GM19240 (cell line): ENCODE results near the gene GOLGA8S.
"Not testable (repeated sequence)": the region's sequence is repeated elsewhere in the genome, so short reads cannot be mapped to it uniquely, and the experiment has no call there.

ENCODE experiments used
- DNase-seq: peaks from one replicate; pipeline ENCODE4 v3.0.0; 2011; ENCODE audit warnings: low spot score; ENCODE audit not compliant: insufficient read length

GOLGA8S gene

DNA sequence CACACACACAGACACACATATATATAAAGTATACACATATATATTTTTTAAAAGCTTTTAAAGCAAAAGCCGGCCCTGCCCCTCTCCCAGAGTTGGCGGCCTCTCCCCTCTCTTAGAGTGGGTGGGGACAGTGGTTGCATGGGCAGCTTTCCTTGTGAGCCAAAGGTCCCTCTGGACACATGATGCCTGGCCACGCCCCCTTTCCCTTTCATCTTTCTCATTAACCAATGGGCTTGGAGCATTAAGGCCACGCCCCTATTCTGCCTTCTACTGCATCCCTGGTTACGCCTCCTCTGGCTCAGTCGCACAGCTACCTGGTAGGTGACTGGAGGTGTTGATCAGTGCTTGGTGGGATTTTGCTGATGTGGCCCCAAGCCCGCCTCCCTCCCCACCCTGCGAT lies at the start of gene GOLGA8S:
GOLGA8S (plus strand) TSS at position 301 of the 400 bp plus-strand sequence; CDS start at position 363, 62 bp downstream.
- DNase-seq: not testable (repeated sequence)

DNA sequence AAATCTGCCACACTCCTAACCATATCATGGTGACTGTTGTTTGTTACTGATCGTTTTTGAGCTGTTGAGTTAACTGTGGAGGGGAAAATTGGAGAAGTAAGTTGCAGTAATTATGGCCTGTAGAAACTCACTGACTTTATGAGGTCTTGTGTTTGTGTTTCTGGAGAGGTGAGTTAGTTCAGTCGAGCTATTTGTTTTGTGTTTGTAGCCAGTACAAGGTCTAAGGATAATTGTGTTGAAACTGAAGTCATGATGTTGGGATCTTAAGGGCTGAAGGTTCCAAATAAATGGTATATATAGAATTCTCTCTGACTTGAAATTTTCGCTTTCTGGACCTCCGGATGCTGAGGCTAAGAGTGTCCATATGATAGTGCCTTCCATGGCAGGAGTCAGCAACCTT lies 49.7 kb upstream of the GOLGA8S start:
- not testable (repeated sequence) for DNase-seq

DNA sequence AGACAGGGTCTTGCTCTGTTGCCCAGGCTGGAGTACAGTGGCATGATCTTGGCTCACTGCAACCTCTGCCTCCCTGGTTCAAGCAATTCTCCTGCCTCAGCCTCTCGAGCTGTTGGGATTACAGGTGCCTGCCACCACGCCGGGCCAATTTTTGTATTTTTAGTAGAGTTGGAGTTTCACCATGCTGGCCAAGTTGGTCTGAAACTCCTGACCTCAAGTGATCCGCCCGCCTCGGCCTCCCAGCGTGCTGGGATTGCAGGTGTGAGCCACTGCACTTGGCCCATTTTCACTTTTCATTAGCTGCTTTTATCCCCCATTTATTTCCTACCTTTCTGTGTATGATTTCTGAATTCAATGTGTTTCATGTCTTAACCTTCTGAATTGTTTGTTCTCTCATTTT lies 48.6 kb upstream of the GOLGA8S start:
- not testable (repeated sequence) for DNase-seq

- DNase-seq: not testable (repeated sequence)
Observed at GRCh38 chr15:23311233-23311632, 43.3 kb upstream of the GOLGA8S start.

- not testable (repeated sequence) for DNase-seq
Observed at GRCh38 chr15:23334096-23334495, 20.5 kb upstream of the GOLGA8S start, which contains the start of gene GOLGA6L26. TSS of gene GOLGA6L26 (minus strand) at chr15:23334196. CDS start at chr15:23334135, 61 bp downstream.

DNA sequence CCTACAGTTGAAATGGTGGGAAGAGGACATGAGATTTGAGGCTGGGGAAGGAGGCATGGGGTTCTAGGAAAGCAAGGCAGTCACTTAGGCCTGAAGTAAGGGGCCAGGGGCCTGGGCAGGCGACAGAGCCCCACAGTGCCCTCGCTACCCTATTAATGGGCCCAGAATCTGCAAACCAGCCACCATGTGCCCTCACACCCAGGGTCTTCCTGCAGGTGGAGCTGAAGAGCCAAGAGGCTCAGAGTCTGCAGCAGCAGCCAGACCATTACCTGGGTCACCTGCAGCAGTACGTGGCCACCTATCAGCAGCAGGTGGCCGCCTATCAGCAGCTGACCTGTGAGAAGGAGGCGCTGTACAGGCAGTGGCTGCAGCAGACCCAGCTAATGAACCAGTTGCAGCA lies 8.1 kb downstream of the GOLGA8S start:
- not testable (repeated sequence) for DNase-seq

- DNase-seq: not testable (repeated sequence)
Observed at GRCh38 chr15:23364261-23364660, 9.7 kb downstream of the GOLGA8S start.

GRCh38 chr15:23370578-23370977 lies 16.0 kb downstream of the GOLGA8S start:
- DNase-seq: no peak

DNA sequence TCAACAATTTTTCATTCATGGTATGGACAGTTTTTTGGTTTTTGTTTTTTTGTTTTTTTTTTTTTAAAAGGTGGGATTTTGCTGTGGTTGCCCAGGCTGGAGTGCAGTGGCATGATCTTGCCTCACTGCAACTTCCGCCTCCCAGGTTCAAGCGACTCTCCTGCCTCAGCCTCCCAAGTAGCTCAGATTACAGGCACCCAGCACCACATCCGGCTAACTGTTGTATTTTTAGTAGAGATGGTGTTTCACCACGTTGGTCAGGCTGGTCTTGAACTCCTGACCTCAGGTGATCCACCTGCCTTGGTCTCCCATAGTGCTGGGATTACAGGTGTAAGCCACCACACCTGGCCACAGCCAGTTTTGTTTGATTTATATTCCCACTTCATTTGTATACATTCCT lies 16.6 kb downstream of the GOLGA8S start:
- not testable (repeated sequence) for DNase-seq

- DNase-seq: not testable (repeated sequence)
Observed at GRCh38 chr15:23371868-23372267, 17.3 kb downstream of the GOLGA8S start.

DNA sequence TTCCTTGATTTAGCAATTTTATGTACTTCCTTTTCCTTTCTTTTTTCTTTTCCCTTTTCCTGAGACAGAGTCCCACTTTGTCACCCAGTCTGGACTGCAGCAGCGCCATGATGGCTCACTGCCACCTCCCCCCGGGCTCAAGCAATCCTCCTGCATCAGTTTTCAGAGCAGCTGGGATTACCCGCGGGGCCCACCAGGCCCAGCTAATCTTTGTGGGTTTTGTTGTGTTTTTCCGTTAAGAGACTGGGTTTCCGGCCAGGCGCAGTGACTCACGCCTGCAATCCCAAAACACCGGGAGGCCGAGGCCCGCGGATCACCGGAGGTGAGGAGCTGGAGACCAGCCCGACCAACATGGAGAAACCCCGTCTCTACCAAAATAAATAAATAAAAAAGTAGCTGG lies 17.7 kb downstream of the GOLGA8S start:
- no peak for DNase-seq

DNA sequence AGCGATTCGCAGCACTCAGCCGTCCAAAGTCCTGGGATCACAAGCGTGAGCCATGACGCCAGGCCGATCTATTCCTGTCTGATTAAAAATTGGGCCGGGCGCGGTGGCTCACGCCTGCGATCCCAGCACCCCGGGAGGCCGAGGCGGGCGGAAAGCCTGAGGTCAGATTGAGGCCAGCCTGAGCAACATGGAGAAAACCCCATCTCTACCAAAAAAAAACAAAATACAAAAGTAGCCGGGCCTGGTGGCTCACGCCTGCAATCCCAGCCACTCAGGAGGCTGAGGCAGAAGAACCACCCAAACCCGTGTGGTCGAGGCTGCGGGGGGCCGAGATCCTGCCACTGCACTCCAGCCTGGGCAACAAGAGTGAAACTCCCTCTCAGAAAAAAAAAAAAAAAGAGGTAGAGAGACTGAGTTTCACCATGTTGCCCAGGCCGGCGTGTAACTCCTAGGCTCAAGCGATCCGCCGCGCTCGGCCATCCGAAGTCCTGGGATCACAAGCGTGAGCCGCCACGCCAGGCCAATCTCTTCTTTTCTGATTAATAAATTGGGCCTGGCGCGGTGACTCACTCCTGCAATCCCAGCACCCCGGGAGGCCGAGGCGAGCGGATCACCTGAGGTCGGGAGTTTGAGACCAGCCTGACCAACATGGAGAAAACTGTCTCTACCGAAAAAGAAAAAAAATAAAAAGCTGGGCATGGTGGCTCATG lies 18.5 kb downstream of the GOLGA8S start:
- not testable (repeated sequence) for DNase-seq

DNA sequence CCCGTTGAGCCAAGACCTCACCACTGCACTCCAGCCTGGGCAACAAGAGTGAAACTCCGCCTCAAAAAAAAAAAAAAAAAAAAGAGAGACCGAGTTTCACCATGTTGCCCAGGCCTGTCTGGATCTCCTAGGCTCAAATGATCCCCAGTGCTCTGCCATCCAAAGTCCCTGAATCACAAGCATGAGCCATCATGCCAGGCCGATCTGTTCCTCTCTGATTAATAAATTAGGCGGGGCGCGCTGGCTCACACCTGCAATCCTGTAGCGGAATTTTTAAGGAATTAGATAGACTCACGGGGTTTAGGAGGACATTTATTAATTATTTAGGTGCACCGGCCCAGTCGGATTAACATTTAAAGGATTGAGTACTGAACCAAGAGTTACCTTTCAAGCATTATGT lies 19.7 kb downstream of the GOLGA8S start:
- DNase-seq: not testable (repeated sequence)

- not testable (repeated sequence) for DNase-seq
Observed at GRCh38 chr15:23378946-23379345, 24.4 kb downstream of the GOLGA8S start.

- not testable (repeated sequence) for DNase-seq
Observed at GRCh38 chr15:23380700-23381099, 26.2 kb downstream of the GOLGA8S start.

- not testable (repeated sequence) for DNase-seq
Observed at GRCh38 chr15:23381192-23381591, 26.6 kb downstream of the GOLGA8S start.

- DNase-seq: no peak
Observed at GRCh38 chr15:23384371-23384770, 29.8 kb downstream of the GOLGA8S start.

GRCh38 chr15:23385886-23386430 lies 31.4 kb downstream of the GOLGA8S start:
- no peak for DNase-seq

GRCh38 chr15:23387621-23388190 lies 33.2 kb downstream of the GOLGA8S start:
- no peak for DNase-seq

GRCh38 chr15:23395030-23395692 lies 40.6 kb downstream of the GOLGA8S start:
- DNase-seq: no peak

DNA sequence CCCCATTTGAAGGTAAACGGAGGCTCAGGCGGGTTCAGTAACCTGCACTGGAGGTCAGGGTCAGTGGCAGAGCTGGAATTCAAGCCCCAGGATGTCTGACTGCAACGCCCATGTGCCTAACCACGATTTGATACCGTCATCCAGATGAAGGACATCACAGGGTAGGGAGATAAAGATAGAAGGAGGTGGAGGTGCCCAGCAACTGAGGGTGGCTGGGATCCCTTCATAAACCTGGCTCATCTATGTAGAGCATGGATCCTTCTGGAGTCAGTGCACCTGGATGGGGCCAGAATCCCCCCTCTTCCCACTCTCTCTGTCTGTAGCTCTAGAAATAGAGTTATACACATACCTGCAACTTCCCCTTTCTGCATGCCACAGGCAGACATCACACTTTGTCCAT lies 41.3 kb downstream of the GOLGA8S start:
- DNase-seq: no peak

GRCh38 chr15:23397779-23398178 lies 43.2 kb downstream of the GOLGA8S start:
- no peak for DNase-seq
